DMS153 treated with DMSO at 0.1 percent for 48 hours (cell line): ENCODE measurements around the gene UBE2F.
"Not testable (repeated sequence)": the region's sequence is repeated elsewhere in the genome, so short reads cannot be mapped to it uniquely, and the experiment has no call there.

ENCODE experiments used
- DNase-seq: peaks from one replicate; lab custom pipeline; 2025; ENCODE audit not compliant: unreplicated experiment; lab: John Stamatoyannopoulos, UW

Gene UBE2F

DNA sequence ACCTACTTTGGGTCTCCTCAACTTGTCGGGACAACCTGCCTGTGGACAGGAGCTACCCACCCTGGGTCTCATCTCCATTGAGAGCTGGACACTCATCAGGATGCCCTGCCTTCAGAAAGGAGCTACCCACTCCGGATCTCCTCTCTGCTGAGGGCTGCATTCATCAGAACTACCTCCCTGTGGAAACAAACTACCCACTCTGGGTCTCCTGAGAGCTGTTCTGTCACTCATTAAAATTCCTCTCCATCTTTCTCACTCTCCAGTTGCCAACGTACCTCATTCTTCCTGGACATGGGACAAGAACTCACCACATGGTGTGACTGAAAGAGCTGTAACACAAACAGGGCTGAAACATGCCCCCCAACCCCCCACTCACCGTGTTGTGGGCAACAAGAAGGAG lies 22.5 kb upstream of the UBE2F start:
- no peak for DNase-seq

DNA sequence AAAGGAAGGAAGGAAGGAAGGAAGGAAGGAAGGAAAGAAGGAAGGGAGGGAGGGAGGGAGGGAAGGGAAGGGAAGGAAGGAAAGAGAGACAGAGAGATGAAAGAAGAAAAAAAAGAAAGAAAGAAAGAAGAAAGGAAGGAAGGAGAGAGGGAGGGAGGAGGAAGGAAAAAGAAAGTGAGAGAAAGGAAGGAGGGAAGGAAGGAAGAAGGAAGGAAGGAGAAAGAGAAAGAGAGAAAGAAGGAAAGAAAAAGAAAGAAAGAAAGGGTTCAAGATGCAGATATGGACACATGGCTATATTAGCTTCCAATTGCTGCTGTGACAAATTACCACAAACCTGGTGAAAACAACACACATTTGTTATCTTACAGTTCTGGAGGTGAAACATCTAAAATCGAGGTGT lies 20.4 kb upstream of the UBE2F start:
- no peak for DNase-seq

DNA sequence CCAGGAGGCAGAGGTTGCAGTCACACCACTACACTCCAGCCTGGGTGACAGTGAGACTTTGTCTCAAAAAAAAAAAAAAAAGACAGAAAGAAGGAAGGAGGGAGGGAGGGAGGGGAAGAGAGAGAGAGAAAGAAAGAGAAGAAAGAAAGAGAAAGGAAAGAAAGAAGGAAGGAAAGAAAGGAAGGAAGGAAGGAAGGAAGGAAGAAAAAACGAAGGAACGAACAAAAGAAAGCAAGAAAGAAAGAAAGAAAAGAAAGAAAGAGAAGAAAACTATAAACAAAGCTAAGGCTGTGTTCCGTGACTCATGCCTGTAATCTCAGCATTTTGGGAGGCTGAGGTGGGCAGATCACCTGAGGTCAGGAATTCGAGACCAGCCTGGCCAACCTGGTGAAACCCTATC lies 15.5 kb upstream of the UBE2F start:
- not testable (repeated sequence) for DNase-seq

DNA sequence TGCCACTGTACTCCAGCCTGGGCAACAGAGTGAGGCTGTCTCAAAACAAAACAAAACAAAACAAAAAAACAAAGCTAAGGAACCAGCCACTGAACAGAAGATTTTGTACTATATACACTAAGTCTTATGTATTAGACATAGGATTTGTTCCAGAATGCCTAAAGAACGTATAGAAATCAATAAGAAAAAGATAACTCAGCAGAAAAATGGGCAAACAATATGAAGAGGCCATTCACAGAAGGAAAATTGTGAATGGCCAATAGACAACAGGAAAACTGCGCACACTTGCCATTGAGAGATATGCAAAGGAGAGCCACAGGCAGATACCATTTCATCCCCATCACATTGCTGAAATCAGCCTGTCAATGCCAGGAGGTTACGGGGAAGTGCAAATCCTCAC lies 14.9 kb upstream of the UBE2F start:
- no peak for DNase-seq

DNA sequence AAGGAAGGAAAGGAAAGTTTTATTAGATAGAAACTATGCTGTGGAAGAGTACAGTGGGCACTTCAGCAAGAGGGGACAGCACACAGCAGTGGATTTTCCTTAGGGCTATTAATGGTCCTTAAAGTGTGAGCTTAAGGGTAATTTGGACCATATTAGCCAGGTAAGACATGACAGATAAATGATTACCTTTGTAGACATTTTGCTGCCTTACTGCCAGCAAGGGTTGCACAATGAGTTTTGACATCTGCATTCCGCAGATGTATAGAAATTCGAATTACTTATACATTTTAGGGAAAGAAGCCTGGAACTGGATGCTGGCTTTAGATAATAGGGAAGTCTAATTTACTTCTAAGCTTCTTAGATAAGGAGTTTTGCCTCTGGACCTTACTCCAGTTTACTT lies 14.0 kb upstream of the UBE2F start:
- DNase-seq: no peak

DNA sequence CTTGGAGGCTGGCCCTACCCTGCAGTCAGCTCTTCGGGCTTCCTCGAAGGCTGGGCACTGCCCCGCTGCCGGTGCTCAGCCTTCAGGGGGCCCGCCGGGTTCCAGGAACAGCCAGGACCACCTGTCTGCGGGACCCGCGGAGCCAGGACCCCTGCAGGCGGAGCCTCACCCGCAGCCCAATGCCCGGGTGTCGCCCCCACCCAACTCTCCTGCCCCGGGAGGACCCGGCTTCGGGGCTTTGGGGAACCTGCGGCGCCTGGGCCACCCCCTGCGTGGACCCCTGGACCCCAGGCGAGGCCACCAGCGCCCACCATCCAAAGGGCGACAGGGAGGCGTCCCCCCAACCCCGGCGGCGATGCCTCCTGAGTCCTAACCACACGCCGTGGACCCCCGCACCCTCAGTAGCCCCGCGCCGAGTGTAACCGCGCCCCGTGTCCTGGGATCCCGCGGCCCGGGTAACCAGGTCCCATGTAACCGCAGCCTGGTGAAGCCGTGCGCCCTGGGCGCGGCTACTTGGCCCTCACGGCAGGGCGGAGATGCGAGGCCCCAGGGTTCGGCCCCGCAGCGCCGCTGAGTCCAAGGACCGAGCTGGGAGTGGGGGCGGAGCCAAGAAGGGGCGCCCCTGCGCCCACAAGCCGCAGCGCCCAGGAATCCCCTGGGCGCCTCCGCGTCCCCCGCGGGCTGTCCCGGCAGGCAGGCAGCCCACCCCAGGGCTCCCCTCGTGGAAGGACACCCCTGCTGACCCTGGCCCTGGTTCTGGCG lies 11.0 kb upstream of the UBE2F start:
- DNase-seq: no peak

DNA sequence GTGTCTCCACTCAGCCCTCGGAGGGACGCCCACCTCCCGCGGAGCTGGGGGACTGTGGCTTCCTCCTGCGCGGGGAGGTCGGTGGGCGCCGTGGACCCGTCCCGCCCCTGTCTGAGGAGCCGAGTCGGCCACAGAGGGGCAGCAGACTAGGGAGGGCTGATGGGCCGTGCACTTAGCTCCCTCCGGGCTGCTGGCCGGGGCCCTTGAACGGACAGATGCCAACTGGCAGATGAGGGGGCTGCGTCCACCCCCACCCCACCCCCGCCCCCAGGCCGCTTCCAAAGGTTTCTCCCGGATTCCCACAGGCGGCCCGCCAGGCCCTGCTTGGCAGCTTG lies 10.4 kb upstream of the UBE2F start:
- DNase-seq: no peak

DNA sequence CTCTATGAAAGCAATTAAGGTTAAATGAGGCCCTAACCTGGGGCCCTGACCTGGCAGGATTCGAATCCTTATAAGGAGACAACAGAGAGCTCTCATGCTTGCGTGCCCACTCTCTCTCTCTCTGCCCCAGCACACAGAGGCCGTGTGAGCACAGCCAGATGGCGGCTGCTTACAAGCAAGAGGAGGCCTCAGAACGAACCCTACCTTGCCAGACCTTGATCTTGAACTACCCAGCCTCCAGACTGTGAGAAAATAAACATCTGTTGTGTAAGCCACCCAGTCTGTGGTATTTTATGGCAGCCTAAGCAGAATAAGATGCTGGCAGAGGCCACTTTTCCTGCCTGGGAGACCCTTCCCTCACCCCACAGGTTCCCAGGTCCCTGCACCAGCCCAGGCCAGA lies 5.2 kb upstream of the UBE2F start:
- DNase-seq: no peak

DNA sequence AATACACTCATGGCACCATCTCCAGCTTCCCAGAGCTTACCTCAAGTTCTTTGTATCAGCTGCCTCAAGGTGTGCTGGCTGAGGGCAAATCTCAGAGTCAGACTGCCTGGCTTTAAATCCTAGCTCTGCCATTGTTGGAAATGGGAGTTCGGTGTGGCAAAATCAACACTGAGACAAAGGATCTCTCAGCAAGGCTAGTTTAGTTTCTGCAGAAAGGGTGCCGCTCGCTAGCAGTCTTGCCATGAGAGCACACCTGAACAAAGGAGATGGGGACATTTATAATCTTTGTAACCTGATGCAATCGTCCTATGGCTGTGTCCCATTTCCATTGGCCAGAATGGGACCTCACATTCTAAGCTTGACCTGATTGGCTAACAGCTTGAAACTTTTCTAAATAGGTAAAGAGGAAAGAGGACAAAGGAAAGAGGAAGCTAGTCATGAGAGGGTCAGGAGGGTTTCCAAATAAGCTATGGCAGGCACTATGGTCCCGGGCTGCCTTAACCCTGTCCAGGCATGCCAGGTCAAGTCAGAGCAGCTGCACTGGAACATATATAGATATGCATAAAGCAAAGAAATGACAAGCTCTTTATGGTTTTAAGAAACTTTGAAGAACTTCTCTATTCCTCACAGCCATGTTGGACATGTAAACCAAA lies 4.3 kb upstream of the UBE2F start:
- DNase-seq: no peak

DNA sequence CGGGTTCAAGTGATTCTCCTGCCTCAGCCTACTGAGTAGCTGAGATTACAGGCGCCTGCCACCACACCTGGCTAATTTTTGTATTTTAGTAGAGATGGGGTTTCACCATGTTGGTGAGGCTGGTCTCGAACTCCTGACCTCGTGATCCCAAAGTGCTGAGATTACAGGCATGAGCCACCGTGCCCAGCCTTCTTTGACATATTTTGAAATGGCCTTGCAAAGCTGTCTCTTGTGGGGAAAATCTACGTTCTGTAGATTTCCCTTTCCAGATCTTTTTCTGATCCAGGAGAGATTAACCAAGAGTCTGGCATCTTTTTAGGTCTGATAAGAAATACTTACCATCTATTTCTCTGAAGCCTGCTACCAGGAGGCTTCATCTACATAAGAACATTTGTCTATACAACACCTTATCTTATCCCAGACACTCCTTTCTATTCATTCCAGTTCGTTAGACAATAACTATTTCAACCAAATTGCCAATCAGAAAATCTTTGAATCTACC lies 3.3 kb upstream of the UBE2F start:
- DNase-seq: not testable (repeated sequence)

DNA sequence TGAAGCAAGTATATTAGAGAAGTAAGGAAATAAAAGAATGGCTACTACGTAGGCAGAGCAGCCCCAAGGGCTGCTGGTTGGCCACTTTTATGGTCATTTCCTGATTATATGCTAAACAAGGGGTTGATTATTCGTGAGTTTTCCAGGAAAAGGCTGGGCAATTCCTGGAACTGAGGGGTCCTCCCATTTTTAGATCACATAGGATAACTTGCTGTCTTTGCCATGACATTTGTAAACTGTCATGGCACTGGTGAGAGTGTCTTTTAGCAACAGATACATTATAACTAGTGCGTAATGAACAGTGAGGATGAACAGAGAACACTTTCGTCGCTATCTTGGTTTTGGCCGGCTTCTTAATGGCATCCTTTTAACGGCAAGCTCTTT lies 2.6 kb upstream of the UBE2F start:
- DNase-seq: no peak

DNA sequence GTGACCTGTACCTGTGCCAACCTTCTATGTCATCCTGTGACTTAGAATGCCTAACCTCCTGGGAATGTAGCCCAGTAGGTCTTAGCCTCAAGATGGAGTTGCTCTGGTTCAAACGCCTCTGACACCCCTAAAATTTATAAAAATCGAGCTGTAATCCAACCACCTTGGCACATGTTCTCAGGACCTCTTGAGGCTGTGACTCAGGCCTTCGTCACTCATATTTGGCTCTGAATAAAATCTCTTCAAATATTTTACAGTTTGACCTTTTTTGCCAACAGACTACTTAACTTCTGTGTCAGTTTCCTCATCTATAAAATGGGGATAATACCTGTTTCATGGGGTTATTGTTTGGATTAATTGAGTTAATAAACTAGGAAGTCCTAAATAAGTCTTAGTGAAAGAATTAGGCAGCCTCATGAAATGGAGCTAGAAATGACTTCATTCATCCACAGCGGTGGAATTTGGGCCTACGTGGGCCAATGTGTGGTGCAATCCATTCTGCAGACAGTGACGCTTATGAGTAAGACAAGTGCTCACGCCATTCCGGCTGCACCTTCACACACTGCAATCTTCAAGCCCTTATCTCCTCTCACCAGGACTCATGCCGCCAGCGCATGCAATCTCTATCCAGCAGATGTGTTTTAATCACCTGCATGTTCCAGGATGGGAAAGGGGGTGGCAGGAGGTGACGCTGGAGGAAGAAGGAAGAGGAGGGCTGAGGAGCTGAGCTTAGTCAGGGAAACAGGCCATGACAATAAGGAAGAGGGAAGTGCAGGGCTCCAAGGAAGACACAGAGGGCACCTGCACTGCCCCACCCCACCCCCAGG lies 2.0 kb upstream of the UBE2F start:
- DNase-seq: no peak

DNA sequence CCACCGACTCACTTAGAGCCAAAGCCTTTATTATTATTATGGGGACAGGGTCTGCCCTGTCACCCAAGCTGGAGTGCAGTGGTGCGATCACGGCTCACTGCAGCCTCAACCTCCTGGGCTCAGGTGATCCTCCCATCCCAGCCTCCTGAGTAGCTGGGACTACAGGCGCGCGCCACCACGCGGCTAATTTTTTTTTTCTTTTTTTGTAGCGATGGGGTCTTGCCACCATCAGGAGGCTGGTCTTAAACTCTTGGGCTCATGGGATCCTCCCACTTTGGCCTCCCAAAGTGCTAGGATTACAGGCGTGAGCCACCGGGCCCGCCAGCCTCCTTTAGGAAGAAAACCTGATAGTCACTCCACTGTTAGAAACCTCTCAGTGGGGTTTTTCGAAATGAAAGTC lies 970 bp upstream of the UBE2F start:
- DNase-seq: not testable (repeated sequence)

DNA sequence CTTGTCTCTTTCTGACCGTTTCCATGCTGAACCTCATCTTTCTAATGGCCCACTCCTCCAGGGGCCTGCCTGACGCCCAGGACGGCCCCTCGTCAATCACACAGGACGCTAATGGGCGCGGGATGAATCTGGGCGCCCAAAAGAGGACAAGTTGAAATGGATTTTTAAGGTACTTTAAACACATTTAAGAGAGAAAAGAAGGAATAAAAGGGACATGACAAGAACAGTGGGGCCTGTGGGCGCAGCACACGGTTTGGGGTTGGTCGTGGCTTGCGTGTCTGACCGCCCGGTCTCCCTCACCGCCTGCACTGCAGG lies 607 bp upstream of the UBE2F start:
- DNase-seq: no peak

DNA sequence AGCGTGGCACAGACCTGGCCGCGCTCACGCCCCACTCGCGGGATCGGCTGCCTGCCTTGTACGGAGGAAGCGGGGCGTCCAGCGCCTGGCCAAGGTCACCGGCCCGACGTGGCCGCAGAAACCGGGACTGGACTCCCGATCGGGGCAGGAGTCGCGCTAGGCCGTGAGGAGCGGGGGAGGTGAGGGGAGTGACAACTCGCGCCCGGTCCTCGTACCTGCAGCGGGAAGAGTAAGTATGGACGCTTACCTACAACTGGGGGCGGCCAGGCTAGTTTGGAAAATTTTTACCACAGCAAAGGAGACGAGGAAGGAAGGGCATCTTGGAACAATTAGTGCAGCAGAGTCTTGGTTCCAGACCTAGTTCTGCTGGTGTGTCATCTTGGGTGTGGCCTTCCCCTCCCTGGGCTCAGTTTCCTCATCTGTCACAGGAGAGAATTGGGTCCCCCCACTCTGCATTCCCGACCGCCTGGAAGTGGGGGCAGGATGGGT lies 693 bp downstream of the UBE2F start:
- no peak for DNase-seq

DNA sequence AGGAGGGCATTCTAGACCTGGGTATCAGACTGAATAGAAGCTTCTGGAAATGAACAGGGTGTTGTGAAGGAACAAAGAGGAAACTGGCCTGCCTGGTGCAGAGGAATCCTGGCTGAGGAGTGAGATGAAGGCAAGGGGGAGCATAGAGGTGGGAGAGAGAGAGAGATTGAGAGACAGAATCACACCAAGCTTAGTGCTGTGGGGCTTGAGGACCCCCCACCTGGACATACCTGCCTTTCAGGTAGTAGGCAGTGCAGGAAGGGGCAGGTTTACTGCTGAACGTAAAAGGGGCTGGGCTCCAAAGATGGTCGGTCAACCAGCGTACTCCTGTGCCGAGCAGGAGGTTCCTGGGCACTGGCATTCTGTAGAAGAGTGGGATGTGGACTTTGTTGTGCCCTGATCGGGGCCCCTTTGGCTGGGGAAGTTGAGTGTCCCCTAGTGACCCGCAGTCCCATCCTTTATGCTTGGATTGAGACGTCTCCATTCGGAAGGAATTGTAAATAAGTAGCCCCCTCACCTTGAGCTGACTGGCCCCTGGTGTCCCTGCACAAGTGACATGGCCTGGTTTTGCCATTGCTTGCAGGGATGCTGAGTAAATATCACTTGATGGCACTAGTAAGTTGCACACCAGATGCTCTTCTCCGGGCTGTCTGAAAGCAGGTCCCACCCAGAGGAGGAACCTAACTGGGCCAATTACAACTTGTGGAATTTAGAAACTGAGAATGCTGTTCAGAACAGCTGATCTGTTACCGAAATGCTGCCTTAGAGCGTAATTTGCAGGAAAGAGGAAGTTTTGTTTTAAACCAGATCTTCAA lies 1.4 kb downstream of the UBE2F start:
- DNase-seq: no peak

DNA sequence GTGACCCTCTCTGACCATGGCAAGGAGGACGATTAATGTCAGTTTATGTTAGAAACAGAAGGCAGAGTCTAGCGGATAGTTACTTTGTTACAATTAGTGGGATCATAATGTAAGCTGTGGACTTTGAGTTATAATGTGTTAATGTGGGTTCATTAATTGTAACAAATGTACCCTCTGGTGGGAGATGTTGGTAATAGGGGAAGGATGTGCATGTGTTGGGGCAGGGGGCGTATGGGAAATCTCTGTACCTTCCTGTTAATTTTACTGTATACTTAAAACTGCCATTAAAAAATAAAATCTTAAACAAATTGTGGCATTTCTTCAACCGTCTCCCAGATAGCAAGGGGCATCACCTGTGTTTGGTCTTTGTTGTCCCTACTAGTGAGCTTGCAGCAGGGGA lies 4.8 kb downstream of the UBE2F start:
- DNase-seq: no peak

DNA sequence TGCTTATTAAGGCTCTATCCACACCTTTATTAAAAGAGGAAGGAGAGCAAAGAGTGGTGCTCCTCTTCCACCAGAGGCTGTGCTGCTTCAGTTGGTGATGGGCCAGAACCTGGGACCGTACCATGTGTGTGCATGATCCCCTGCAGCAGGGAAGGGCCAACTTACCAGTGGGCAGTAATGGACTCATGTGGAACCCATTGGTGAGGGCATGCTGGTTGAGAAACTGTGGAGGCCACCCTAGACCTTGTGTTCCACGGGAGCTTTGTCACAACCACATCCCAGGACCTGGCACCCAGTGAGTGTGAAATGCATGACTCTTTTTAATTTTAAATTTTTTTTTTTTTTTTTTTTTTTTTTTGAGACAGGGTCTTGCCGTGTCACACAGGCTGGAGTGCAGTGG lies 5.4 kb downstream of the UBE2F start:
- DNase-seq: no peak

DNA sequence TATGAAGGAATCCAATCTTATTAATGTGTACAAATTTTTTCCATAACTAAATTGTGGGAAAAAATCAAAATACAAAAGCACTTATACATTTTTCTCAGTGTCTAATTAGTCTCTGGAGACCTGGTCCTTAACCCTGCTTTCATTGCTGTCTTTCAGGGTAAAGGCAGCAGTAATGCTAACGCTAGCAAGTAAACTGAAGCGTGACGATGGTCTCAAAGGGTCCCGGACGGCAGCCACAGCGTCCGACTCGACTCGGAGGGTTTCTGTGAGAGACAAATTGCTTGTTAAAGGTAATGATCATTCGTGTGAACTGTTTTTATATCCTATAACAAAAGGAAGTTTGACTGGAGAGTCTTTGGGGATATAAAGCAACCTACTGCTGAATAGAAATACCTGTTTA lies 6.1 kb downstream of the UBE2F start:
- no peak for DNase-seq

DNA sequence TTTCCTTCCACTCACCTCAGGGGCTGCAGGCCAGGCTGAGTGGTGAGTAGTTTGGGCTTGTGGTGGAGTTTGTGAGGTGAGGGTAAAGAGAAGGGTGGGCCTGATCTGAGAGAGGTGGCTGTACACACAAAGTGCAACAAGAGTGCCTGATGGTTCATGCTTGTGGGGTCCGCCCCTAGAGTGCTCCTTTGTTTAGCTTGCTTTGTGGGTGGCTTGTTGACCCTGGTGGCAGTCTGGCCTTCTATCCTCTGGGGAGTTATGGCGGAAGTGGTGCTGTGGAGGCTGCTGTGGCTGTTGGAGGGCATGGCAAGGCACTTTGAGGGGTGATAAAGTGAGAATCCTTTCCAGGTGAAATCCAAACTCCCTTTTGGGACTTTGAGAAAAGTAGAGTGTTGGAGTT lies 10.6 kb downstream of the UBE2F start:
- DNase-seq: no peak

DNA sequence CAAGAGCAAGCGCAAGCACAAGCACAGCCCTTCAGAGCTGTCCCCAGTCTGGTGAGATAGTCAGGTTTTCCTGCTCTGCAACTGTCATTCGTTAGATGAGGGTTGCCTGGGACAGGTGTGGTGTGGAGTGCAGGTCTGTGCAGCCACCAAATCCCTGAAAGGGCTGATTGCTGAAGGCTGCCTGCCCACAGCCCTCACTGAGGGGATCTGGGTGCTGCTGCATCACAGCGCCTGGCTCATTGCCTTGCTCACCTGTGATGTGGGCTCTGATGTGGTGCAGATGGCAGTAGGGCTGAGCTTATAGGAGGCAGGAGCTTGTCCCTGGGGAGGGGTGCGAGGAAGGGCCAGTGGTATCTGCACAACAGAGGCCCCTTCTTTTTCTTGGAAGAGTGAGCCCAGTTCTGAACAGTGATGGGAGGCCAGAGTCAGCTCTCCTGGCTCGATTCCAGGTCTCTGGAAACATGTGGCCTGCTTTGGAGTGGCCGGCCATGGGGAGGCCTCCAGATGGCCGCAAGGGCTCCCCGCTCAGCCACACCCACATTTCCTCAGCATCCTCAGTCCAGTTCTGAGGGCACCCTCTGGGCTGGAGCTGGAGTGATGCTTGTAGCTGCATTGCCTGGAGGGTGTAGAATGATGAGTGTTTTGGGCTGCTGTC lies 11.4 kb downstream of the UBE2F start:
- DNase-seq: no peak
